MM.1S (cell line): Measurements from ENCODE around the gene STK4.

ENCODE experiments used
- DNase-seq: peaks from one replicate; pipeline ENCODE4 v3.0.0-alpha.2; 2015
- H2AFZ ChIP-seq: fragments of 300-600 bp; sonication (generic); 2 replicates; pipeline ENCODE4 v1.6.0; 2016; ENCODE audit warnings: antibody characterized with exemption, low read length
- H3F3A ChIP-seq: fragments of 300-600 bp; sonication (generic); 2 replicates; pipeline ENCODE4 v1.6.1; 2016; ENCODE audit warnings: mild to moderate bottlenecking, antibody characterized with exemption, low read length, moderate library complexity, mixed read lengths; ENCODE audit not compliant: insufficient read depth
- H3K27ac ChIP-seq: fragments of 300-600 bp; sonication (generic); 2 replicates; pipeline ENCODE4 v1.5.1; 2016; ENCODE audit warnings: mild to moderate bottlenecking, low read length
- H3K27me3 ChIP-seq: fragments of 300-600 bp; sonication (generic); replicated peaks from 2 replicates; pipeline ENCODE4 v1.6.0; 2016; ENCODE audit warnings: low read length; ENCODE audit not compliant: insufficient read depth
- H3K36me3 ChIP-seq: fragments of 300-600 bp; sonication (generic); replicated peaks from 2 replicates; pipeline ENCODE4 v1.6.1; 2016; ENCODE audit warnings: mild to moderate bottlenecking, low read length, mixed read lengths; ENCODE audit not compliant: insufficient read depth
- H3K4me1 ChIP-seq: fragments of 300-600 bp; sonication (generic); 2 replicates; pipeline ENCODE4 v1.6.1; 2016; ENCODE audit warnings: low read length, mixed read lengths
- H3K4me2 ChIP-seq: fragments of 300-600 bp; sonication (generic); 2 replicates; pipeline ENCODE4 v1.6.0; 2016; ENCODE audit warnings: low read depth, low read length
- H3K4me3 ChIP-seq: fragments of 300-600 bp; sonication (generic); 2 replicates; pipeline ENCODE4 v1.5.1; 2016; ENCODE audit warnings: low read length, mixed read lengths
- H3K79me2 ChIP-seq: fragments of 300-600 bp; sonication (generic); 2 replicates; pipeline ENCODE4 v1.6.1; 2016; ENCODE audit warnings: mixed run types, low read length, mixed read lengths
- H3K9ac ChIP-seq: fragments of 300-600 bp; sonication (generic); 2 replicates; pipeline ENCODE4 v1.6.1; 2016; ENCODE audit warnings: low read length, mixed read lengths
- H3K9me2 ChIP-seq: fragments of 300-600 bp; sonication (generic); replicated peaks from 2 replicates; pipeline ENCODE4 v1.6.1; 2016; ENCODE audit warnings: mild to moderate bottlenecking, low read length, mixed read lengths; ENCODE audit not compliant: insufficient read depth
- H3K9me3 ChIP-seq: fragments of 300-600 bp; sonication (generic); replicated peaks from 2 replicates; pipeline ENCODE4 v1.6.1; 2016; ENCODE audit warnings: mild to moderate bottlenecking, low read length, mixed read lengths; ENCODE audit not compliant: insufficient read depth
- H4K20me1 ChIP-seq: fragments of 300-600 bp; sonication (generic); 2 replicates; pipeline ENCODE4 v1.6.1; 2016; ENCODE audit warnings: mild to moderate bottlenecking, low read length, moderate library complexity, mixed read lengths; ENCODE audit not compliant: insufficient read depth
- CTCF ChIP-seq: fragments of 300-600 bp; sonication (generic); IDR thresholded peaks from 2 replicates; pipeline ENCODE4 v1.5.1; 2016; ENCODE audit warnings: antibody characterized with exemption, low read length, mixed read lengths
- EZH2 ChIP-seq: fragments of 300-600 bp; sonication (generic); optimal IDR thresholded peaks from 2 replicates; pipeline ENCODE3; 2017; ENCODE audit warnings: low read depth, mild to moderate bottlenecking, antibody characterized with exemption, low read length, mixed read lengths
- EZH2phosphoT487 ChIP-seq: fragments of 300-600 bp; sonication (generic); IDR thresholded peaks from 2 replicates; pipeline ENCODE4 v1.6.1; 2018; ENCODE audit warnings: antibody characterized with exemption, low read length

Gene STK4

GRCh38 chr20:44959638-44960102 is 6.6 kb upstream of the STK4 start:
- peaks cover 49% of the 10 kb centered on the region for H3K79me2 ChIP-seq
- H3K27me3 ChIP-seq = no peaks in the 10 kb centered on the region
- peak overlapping the region; percentile 32; the same call in 1 of the 2 replicates for H3K27ac ChIP-seq
- peak overlapping the region; percentile 91 for H3K4me2 ChIP-seq
- peak; percentile 56 for DNase-seq
- TF ChIP-seq CTCF (peak; percentile 22; the same call in 1 of the 2 replicates), EZH2 (no peak)
- no peaks in the 10 kb centered on the region for H3K9me3 ChIP-seq
- peak overlapping the region; percentile 62; the same call in 1 of the 2 replicates for H3K9ac ChIP-seq
- H3K36me3 ChIP-seq = no peaks in the 10 kb centered on the region
- H3K4me1 ChIP-seq = peaks cover 26% of the 10 kb centered on the region
- no peaks in the 10 kb centered on the region for H3K9me2 ChIP-seq
- H4K20me1 ChIP-seq = no peaks in the 10 kb centered on the region
- peak overlapping the region; percentile 62 for H2AFZ ChIP-seq
- peak overlapping the region; percentile 89 for H3K4me3 ChIP-seq
- H3F3A ChIP-seq = no peaks in the 10 kb centered on the region

GRCh38 chr20:44960103-44960852 is 6.0 kb upstream of the STK4 start, which contains the start of gene TOMM34:
TSS of gene TOMM34 (minus strand) at chr20:44960397. CDS start at chr20:44960333, 64 bp downstream.
- no peaks in the 10 kb centered on the region for H3K27me3 ChIP-seq
- H3K4me2 ChIP-seq = peak within 1 kb of the TSS; percentile 91
- peak within 1 kb of the TSS; percentile 87 for H2AFZ ChIP-seq
- H4K20me1 ChIP-seq = no peaks in the 10 kb centered on the region
- H3K9ac ChIP-seq = peak within 1 kb of the TSS; percentile 62
- DNase-seq = peak; percentile 97
- H3K79me2 ChIP-seq = peaks cover 44% of the 10 kb centered on the region
- peaks cover 26% of the 10 kb centered on the region for H3K4me1 ChIP-seq
- no peaks in the 10 kb centered on the region for H3K9me2 ChIP-seq
- H3K9me3 ChIP-seq = no peaks in the 10 kb centered on the region
- H3K36me3 ChIP-seq = no peaks in the 10 kb centered on the region
- no peaks in the 10 kb centered on the region for H3F3A ChIP-seq
- H3K4me3 ChIP-seq = peak within 1 kb of the TSS; percentile 89
- peak within 1 kb of the TSS; percentile 32; the same call in 1 of the 2 replicates for H3K27ac ChIP-seq
- TF ChIP-seq EZH2phosphoT487 = no peak
- TF ChIP-seq CTCF = no peak
- no peak for TF ChIP-seq EZH2

- Histone ChIP-seq H2AFZ (peak overlapping the region; percentile 87; the same call in 1 of the 2 replicates), H3K27me3 (no peaks in the 10 kb centered on the region), H3K27ac (no peak overlapping the region), H3K9ac (no peak overlapping the region), H4K20me1 (no peaks in the 10 kb centered on the region), H3F3A (0 out of 2 replicates have a peak, but pooled peaks cover 5% of the 10 kb centered on the region), H3K9me3 (no peaks in the 10 kb centered on the region), H3K36me3 (no peaks in the 10 kb centered on the region), H3K79me2 (peaks cover 43% of the 10 kb centered on the region), H3K4me2 (peak overlapping the region; percentile 91; the same call in 1 of the 2 replicates), H3K9me2 (no peaks in the 10 kb centered on the region), H3K4me1 (peaks cover 27% of the 10 kb centered on the region), H3K4me3 (no peak overlapping the region)
- no peak for DNase-seq
- TF ChIP-seq CTCF (no peak), EZH2 (no peak), EZH2phosphoT487 (no peak)
These were observed 5.1 kb upstream of the STK4 start for GRCh38 chr20:44961011-44961869.
